22Rv1 (cell line): ENCODE measurements around the gene EPHA6.

Experiments
- H3K27ac ChIP-seq: fragments of 450-650 bp; 2 replicates; pipeline ENCODE4 v1.5.1; 2017
- CTCF ChIP-seq: fragments of 450-650 bp; IDR thresholded peaks from 2 replicates; pipeline ENCODE4 v1.5.1; 2017; ENCODE audit warnings: mild to moderate bottlenecking
- ZFX ChIP-seq: fragments of 450-650 bp; IDR thresholded peaks from 2 replicates; pipeline ENCODE4 v1.6.1; 2017; ENCODE audit warnings: antibody characterized with exemption, borderline replicate concordance

The EPHA6 gene

DNA sequence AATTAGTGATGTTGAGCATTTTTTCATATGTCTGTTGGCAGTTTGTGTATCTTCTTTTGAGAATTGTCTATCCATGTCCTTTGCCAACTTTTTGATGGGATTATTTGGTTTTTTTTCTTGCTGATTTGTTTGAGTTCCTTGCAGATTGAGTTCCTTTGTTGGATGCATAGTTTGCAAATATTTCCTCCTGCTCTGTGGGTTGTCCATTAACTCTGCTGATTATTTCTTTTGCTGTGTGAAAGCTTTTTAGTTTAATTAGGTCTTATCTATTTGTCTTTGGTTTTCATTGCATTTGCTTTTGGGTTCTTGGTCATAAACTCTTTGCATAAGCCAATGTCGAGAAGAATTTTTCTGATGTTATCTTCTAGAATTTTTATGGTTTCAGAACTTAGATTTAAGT lies 414.6 kb downstream of the EPHA6 start:
- TF ChIP-seq CTCF = no peak
- no peak for TF ChIP-seq ZFX

DNA sequence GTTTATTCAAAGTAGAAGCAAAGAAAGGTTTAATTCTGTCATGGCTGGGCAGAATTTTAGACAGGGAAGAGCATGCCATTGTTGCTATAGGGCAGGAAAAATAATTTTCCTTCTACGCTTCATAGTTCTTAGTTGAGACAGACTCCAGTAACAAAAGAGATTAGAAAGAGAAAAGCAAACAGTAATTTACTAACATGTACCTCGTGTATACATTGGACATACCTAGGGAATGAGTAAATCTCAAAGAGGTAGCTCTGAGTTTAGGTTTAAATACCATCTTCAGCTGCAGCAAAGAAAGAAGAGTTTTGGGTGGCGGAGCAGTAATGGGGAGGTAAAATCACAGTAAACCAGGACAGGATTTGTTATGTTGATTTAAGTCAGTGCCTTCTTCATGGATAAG lies 416.1 kb downstream of the EPHA6 start:
- no peak overlapping the region for H3K27ac ChIP-seq
- TF ChIP-seq CTCF (no peak), ZFX (no peak)

More for the DNA sequence above, 414.6 kb downstream of the EPHA6 start:
- H3K27ac ChIP-seq = no peak overlapping the region

DNA sequence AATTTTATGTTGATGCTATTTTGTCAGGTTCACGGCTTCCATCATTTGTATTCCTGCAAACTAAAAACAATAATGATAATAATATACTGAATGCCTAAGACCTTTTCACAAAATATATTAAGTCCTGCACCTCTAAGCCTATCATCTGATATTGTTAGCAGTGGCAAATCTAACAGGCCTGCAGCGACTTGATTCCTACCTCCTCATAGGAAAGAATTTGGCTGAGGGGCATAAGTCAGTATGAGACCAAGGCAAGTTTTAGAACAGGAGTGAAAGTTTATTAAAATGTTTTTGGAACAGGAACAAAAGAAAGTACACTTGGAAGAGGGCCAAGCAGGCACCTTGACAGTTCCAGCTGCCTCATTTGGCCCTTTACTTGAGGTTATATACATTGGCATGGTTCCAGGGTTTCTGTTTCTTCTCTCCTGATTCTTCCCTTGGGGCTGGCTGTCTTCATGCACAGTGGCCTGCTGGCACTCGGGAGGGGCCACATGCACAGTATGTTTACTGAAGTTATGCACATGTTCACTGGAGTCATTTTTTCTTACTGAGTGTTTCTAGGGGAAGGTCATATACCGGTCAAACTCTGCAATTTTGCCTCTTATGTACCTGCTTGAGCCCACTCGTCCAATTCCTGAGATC lies 418.1 kb downstream of the EPHA6 start:
- no peak overlapping the region for H3K27ac ChIP-seq
- no peak for TF ChIP-seq CTCF
- TF ChIP-seq ZFX = no peak

GRCh38 chr3:97235179-97235578 lies 420.8 kb downstream of the EPHA6 start:
- H3K27ac ChIP-seq = no peak overlapping the region
- TF ChIP-seq ZFX = no peak
- TF ChIP-seq CTCF = no peak

- H3K27ac ChIP-seq = no peak overlapping the region
- TF ChIP-seq CTCF (no peak), ZFX (no peak)
These were observed 421.4 kb downstream of the EPHA6 start for GRCh38 chr3:97235611-97236315.

DNA sequence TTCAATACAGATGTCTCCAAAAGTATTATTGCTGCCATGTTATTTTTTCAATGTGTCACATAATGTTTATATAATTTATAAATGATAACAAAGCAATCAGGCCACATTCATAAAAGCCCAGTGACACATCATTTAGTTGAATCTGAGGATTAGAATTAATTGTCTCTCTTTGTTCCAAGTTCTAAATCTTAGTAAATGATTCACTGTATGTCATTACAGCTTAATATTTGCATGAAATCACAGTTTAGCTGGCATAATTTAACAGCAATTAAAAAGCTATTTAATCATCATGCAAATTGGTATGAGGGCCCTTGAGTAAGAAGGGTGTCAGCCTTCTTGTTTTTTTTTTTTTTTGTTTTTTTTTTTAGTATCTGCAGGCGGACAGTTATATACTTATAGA lies 427.0 kb downstream of the EPHA6 start:
- TF ChIP-seq ZFX = no peak
- TF ChIP-seq CTCF = no peak
- no peak overlapping the region for H3K27ac ChIP-seq

- no peak overlapping the region for H3K27ac ChIP-seq
- TF ChIP-seq ZFX = no peak
- no peak for TF ChIP-seq CTCF
These were observed 431.0 kb downstream of the EPHA6 start for GRCh38 chr3:97245201-97245910.
